GM23338 (cell line): Measurements from ENCODE around the gene TRNAU1AP.
"Not testable (repeated sequence)": the region's sequence is repeated elsewhere in the genome, so short reads cannot be mapped to it uniquely, and the experiment has no call there.

Experiments
- CREB1 ChIP-seq: fragments of 250-450 bp; sonication (Bioruptor Pico); IDR thresholded peaks from 2 replicates; pipeline ENCODE4 v1.5.0; 2020; ENCODE audit warnings: low read depth, mild to moderate bottlenecking, moderate library complexity
- CTCF ChIP-seq, 2 experiments: fragments of 200-600 bp in 1 of 2; sonication (generic) in 1 of 2; conservative IDR thresholded peaks; 2 replicates each; pipeline versions ENCODE4 v1.5.1 to v1.6.1; 2016 to 2017; ENCODE audit warnings: antibody characterized with exemption in 2 of 2, low read depth in 2 of 2, mild to moderate bottlenecking in 2 of 2, moderate library complexity in 1 of 2
- EZH2 ChIP-seq: fragments of 200-600 bp; sonication (generic); IDR thresholded peaks from one replicate; pipeline ENCODE4 v1.8.0; 2017; ENCODE audit warnings: antibody characterized with exemption, mild to moderate bottlenecking, low read depth; ENCODE audit not compliant: unreplicated experiment
- EZH2phosphoT487 ChIP-seq: fragments of 200-600 bp; sonication (generic); IDR thresholded peaks from one replicate; pipeline ENCODE4 v1.8.1; 2018; ENCODE audit warnings: antibody characterized with exemption; ENCODE audit not compliant: unreplicated experiment
- JUNB ChIP-seq: IDR thresholded peaks from one replicate; pipeline ENCODE4 v1.6.1; 2016; ENCODE audit warnings: antibody characterized with exemption; ENCODE audit not compliant: unreplicated experiment
- REST ChIP-seq: IDR thresholded peaks from one replicate; pipeline ENCODE4 v1.6.1; 2018; ENCODE audit warnings: antibody characterized with exemption; ENCODE audit not compliant: unreplicated experiment

GRCh38 chr1:28586585-28587391, 33.9 kb downstream of the TRNAU1AP start:
- not testable (repeated sequence) for TF ChIP-seq CTCF (conservative IDR thresholded peaks at IDR 0.05; ENCODE audit: low read depth in 2 of 2); EZH2phosphoT487; JUNB; REST; EZH2; CREB1 (CRISPR knock-in tag)
